Measurements from ENCODE around the gene RETN.

The RETN gene

DNA sequence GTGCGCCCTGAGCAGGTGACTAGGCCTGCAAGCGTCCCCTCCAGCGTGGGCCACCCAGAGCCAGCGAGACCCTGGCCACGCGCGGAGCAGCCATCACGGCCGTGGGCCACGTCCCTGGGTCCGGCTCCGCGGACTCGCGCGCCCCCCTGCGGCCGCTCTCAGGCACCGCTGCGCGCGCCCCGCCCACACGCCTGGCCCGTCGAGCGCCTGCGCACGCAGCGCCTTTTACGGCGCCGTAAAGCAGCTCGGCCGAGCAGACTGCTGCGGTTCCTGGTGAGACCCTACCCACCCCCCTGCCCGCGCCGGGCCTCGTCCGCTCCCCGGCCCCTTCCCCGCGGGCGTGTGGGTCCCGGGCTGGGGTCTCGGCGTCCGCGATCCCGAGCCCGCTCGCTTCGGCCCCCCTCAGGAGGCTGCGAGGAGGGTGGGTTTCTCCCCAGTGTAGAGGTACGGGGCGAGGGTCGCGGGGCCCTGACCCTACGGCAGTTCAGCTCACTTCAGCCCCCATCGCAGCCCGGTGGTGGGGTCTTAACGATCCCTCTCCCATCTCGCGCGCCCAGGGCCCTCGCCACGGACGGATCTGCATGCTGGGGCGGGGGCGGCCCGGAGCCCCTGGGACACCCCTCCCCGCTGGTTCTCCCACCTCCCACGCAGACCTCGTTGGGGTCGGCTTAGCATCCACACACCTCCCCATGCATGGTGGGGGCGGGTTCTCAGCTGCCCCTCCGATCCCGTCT, 11.9 kb downstream of the RETN start, which contains the start of gene TRAPPC5:
TSS of gene TRAPPC5 (plus strand) at position 228 of the 734 bp plus-strand sequence. CDS start 1,421 bp downstream, outside the sequence.
- no peaks in the 10 kb centered on the region for H3K9me3 ChIP-seq (ENCODE audit: low read depth, low read length)
- peak within 1 kb of the TSS; percentile 98 for H3K4me3 ChIP-seq
- no peak for DNase-seq (ENCODE audit: low read depth, low spot score)
- H3K36me3 ChIP-seq (ENCODE audit: insufficient read depth, low read length): peaks cover 5% of the 10 kb centered on the region; the same call in 1 of the 2 replicates
- H3K9ac ChIP-seq (ENCODE audit: insufficient read length): peak within 1 kb of the TSS; percentile 91
- TF ChIP-seq EZH2 (IDR thresholded peaks at IDR 0.05) (no peak), POLR2AphosphoS5 (IDR thresholded peaks at IDR 0.05; ENCODE audit: borderline replicate concordance, low read depth, low read length) (peak; percentile 80), FOXP2 (optimal IDR thresholded peaks at IDR 0.05; ENCODE audit: control extremely low read depth, extremely low read length, insufficient read depth) (peak; percentile 17)
- H3K27ac ChIP-seq: no peak within 1 kb of the TSS

- Histone ChIP-seq H3K27ac (no peak overlapping the region), H3K36me3 (ENCODE audit: insufficient read depth, low read length) (peaks cover 5% of the 10 kb centered on the region; the same call in 1 of the 2 replicates), H3K9me3 (ENCODE audit: low read depth, low read length) (no peaks in the 10 kb centered on the region), H3K4me3 (peak overlapping the region; percentile 98), H3K9ac (ENCODE audit: insufficient read length) (peak overlapping the region; percentile 91)
- TF ChIP-seq EZH2 (IDR thresholded peaks at IDR 0.05): no peak
- no peak for TF ChIP-seq POLR2AphosphoS5 (IDR thresholded peaks at IDR 0.05; ENCODE audit: borderline replicate concordance, low read depth, low read length)
- no peak for TF ChIP-seq FOXP2 (optimal IDR thresholded peaks at IDR 0.05; ENCODE audit: control extremely low read depth, extremely low read length, insufficient read depth)
- DNase-seq (ENCODE audit: low read depth, low spot score): no peak
Measured at GRCh38 chr19:7681340-7682174, 12.7 kb downstream of the RETN start.

DNA sequence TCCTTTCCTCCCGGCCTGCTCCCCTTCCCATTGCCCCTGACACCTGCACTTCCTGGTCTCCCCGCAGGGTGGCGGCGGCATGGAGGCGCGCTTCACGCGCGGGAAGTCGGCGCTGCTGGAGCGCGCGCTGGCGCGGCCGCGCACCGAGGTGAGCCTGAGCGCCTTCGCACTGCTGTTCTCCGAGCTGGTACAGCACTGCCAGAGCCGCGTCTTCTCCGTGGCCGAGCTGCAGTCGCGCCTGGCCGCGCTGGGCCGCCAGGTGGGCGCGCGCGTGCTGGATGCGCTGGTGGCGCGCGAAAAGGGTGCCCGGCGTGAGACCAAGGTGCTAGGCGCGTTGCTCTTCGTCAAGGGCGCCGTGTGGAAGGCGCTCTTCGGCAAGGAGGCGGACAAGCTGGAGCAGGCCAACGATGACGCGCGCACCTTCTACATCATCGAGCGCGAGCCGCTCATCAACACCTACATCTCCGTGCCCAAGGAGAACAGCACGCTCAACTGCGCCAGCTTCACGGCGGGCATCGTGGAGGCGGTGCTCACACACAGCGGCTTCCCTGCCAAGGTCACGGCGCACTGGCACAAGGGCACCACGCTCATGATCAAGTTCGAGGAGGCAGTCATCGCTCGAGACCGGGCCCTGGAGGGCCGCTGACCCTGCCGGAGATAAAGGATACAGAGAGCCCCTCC, 13.5 kb downstream of the RETN start:
- Histone ChIP-seq H3K27ac (no peak overlapping the region), H3K4me3 (peak overlapping the region; percentile 98), H3K9ac (ENCODE audit: insufficient read length) (no peak overlapping the region), H3K36me3 (ENCODE audit: insufficient read depth, low read length) (peaks cover 5% of the 10 kb centered on the region; the same call in 1 of the 2 replicates), H3K9me3 (ENCODE audit: low read depth, low read length) (no peaks in the 10 kb centered on the region)
- no peak for TF ChIP-seq POLR2AphosphoS5 (IDR thresholded peaks at IDR 0.05; ENCODE audit: borderline replicate concordance, low read depth, low read length)
- no peak for TF ChIP-seq EZH2 (IDR thresholded peaks at IDR 0.05)
- TF ChIP-seq FOXP2 (optimal IDR thresholded peaks at IDR 0.05; ENCODE audit: control extremely low read depth, extremely low read length, insufficient read depth): no peak
- no peak for DNase-seq (ENCODE audit: low read depth, low spot score)

GRCh38 chr19:7685546-7686445, 16.9 kb downstream of the RETN start:
- Histone ChIP-seq H3K36me3 (ENCODE audit: insufficient read depth, low read length) (peaks cover 5% of the 10 kb centered on the region; the same call in 1 of the 2 replicates), H3K9ac (ENCODE audit: insufficient read length) (no peak overlapping the region), H3K4me3 (no peak overlapping the region), H3K9me3 (ENCODE audit: low read depth, low read length) (no peaks in the 10 kb centered on the region), H3K27ac (no peak overlapping the region)
- no peak for TF ChIP-seq EZH2 (IDR thresholded peaks at IDR 0.05)
- no peak for TF ChIP-seq FOXP2 (optimal IDR thresholded peaks at IDR 0.05; ENCODE audit: control extremely low read depth, extremely low read length, insufficient read depth)
- peak; percentile 21; the same call in 1 of the 2 replicates for TF ChIP-seq POLR2AphosphoS5 (IDR thresholded peaks at IDR 0.05; ENCODE audit: borderline replicate concordance, low read depth, low read length)
- no peak for DNase-seq (ENCODE audit: low read depth, low spot score)

DNA sequence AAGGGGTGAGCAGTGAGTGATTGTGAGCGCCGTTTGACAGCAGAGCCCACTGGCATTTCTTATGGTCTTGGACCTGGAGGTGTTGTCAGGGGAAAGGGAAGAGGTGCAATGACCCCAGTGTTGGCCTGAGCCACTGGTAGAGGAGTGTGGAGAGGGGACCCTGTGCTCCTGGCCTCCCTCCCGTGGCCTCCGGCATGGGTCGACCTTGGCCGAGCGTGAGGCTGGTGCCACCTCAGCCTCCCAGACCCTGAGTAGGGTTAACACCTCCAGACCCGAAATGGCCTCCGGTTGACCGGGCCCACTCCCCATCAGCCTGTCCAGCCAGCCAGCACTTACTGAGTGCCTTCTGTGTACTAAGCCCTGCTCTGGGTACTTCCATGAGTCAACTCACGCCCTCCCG, 18.3 kb downstream of the RETN start:
- TF ChIP-seq EZH2 (IDR thresholded peaks at IDR 0.05) (no peak), FOXP2 (optimal IDR thresholded peaks at IDR 0.05; ENCODE audit: control extremely low read depth, extremely low read length, insufficient read depth) (no peak), POLR2AphosphoS5 (IDR thresholded peaks at IDR 0.05; ENCODE audit: borderline replicate concordance, low read depth, low read length) (no peak)
- Histone ChIP-seq H3K36me3 (ENCODE audit: insufficient read depth, low read length) (peaks cover 5% of the 10 kb centered on the region; the same call in 1 of the 2 replicates), H3K27ac (no peak overlapping the region), H3K9ac (ENCODE audit: insufficient read length) (no peak overlapping the region), H3K9me3 (ENCODE audit: low read depth, low read length) (no peaks in the 10 kb centered on the region), H3K4me3 (no peak overlapping the region)
- no peak for DNase-seq (ENCODE audit: low read depth, low spot score)

DNA sequence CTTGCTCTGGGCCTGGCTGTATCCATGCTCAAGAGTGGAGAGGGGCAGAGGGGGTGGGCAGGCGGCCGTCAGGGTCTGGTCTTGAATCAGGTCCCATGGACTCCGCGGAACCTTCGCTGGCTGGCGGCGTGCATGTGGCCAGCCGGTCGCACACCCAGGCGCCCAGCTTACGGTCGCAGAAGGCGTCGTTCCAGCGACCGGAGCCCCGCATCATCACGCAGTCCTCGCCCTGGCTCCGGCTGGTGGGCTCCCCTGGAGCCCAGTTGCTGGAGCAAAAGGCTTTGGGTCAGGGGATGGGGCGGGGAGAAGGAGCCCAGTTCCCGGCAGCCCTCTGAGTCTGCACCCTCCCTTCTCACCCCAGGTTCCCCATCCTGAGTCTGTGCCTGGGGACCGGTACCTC, 20.3 kb downstream of the RETN start:
- no peaks in the 10 kb centered on the region for H3K9me3 ChIP-seq (ENCODE audit: low read depth, low read length)
- no peak overlapping the region for H3K4me3 ChIP-seq
- no peak for TF ChIP-seq FOXP2 (optimal IDR thresholded peaks at IDR 0.05; ENCODE audit: control extremely low read depth, extremely low read length, insufficient read depth)
- TF ChIP-seq EZH2 (IDR thresholded peaks at IDR 0.05): no peak
- TF ChIP-seq POLR2AphosphoS5 (IDR thresholded peaks at IDR 0.05; ENCODE audit: borderline replicate concordance, low read depth, low read length): no peak
- H3K36me3 ChIP-seq (ENCODE audit: insufficient read depth, low read length): no peaks in the 10 kb centered on the region
- H3K27ac ChIP-seq: no peak overlapping the region
- H3K9ac ChIP-seq (ENCODE audit: insufficient read length): no peak overlapping the region
- DNase-seq (ENCODE audit: low read depth, low spot score): no peak

- no peak overlapping the region for H3K4me3 ChIP-seq
- TF ChIP-seq FOXP2 (optimal IDR thresholded peaks at IDR 0.05; ENCODE audit: control extremely low read depth, extremely low read length, insufficient read depth) (no peak), EZH2 (IDR thresholded peaks at IDR 0.05) (no peak), POLR2AphosphoS5 (IDR thresholded peaks at IDR 0.05; ENCODE audit: borderline replicate concordance, low read depth, low read length) (no peak)
- H3K9me3 ChIP-seq (ENCODE audit: low read depth, low read length): no peaks in the 10 kb centered on the region
- no peak for DNase-seq (ENCODE audit: low read depth, low spot score)
- H3K9ac ChIP-seq (ENCODE audit: insufficient read length): no peak overlapping the region
- no peaks in the 10 kb centered on the region for H3K36me3 ChIP-seq (ENCODE audit: insufficient read depth, low read length)
- H3K27ac ChIP-seq: no peak overlapping the region
Measured at GRCh38 chr19:7690779-7691258, 22.0 kb downstream of the RETN start.
